SK-N-SH treated with all-trans-retinoic acid at 6 μM for 48 hours (cell line): ENCODE data around the gene CETN3.
"Not testable (repeated sequence)": the region's sequence is repeated elsewhere in the genome, so short reads cannot be mapped to it uniquely, and the experiment has no call there.

ENCODE experiments used
- ATAC-seq: fragments of 200-7000 bp; cut with Tn5 transposase; 3 replicates; pipeline ENCODE4 v1.9.1; 2020; ENCODE audit warnings: mild to moderate bottlenecking, moderate library complexity
- ARNTL ChIP-seq: fragments of 450-650 bp; formaldehyde crosslinking; IDR thresholded peaks from 2 replicates; pipeline ENCODE4 v1.5.0; 2020; ENCODE audit warnings: low read depth, mild to moderate bottlenecking, moderate library complexity, borderline replicate concordance
- BACH2 ChIP-seq: fragments of 250-450 bp; sonication (Bioruptor Pico); IDR thresholded peaks from 2 replicates; pipeline ENCODE4 v1.9.0; 2021; ENCODE audit warnings: mild to moderate bottlenecking, borderline replicate concordance
- CREB5 ChIP-seq: fragments of 250-450 bp; sonication (Bioruptor Pico); IDR thresholded peaks from 2 replicates; pipeline ENCODE4 v1.5.1; 2020; ENCODE audit warnings: low read depth, mild to moderate bottlenecking, moderate library complexity
- CSDC2 ChIP-seq: fragments of 250-450 bp; sonication (Bioruptor Pico); IDR thresholded peaks from 2 replicates; pipeline ENCODE4 v1.5.0; 2020; ENCODE audit warnings: mild to moderate bottlenecking, moderate library complexity
- CSRNP3 ChIP-seq: fragments of 250-450 bp; sonication (Bioruptor Pico); IDR thresholded peaks from 2 replicates; pipeline ENCODE4 v1.5.1; 2021; ENCODE audit warnings: mild to moderate bottlenecking, moderate library complexity
- ESRRG ChIP-seq: fragments of 250-450 bp; sonication (Bioruptor Pico); IDR thresholded peaks from 2 replicates; pipeline ENCODE4 v1.6.1; 2021; ENCODE audit warnings: mild to moderate bottlenecking
- ISL1 ChIP-seq: fragments of 250-450 bp; sonication (Bioruptor Pico); IDR thresholded peaks from 2 replicates; pipeline ENCODE4 v2.1.2; 2022; ENCODE audit warnings: mild to moderate bottlenecking, moderate library complexity
- OSR1 ChIP-seq: fragments of 250-450 bp; sonication (Bioruptor Pico); IDR thresholded peaks from 2 replicates; pipeline ENCODE4 v1.8.0; 2022; ENCODE audit warnings: moderate library complexity, mild to moderate bottlenecking, inconsistent platforms
- PATZ1 ChIP-seq: fragments of 250-450 bp; sonication (Bioruptor Pico); IDR thresholded peaks from 2 replicates; pipeline ENCODE4 v1.8.0; 2020; ENCODE audit warnings: mild to moderate bottlenecking, moderate library complexity, borderline replicate concordance
- POU6F1 ChIP-seq: fragments of 250-450 bp; sonication (Bioruptor Pico); IDR thresholded peaks from 2 replicates; pipeline ENCODE4 v1.8.0; 2021; ENCODE audit warnings: low read depth, mild to moderate bottlenecking, moderate library complexity, borderline replicate concordance
- RARB ChIP-seq: fragments of 250-450 bp; sonication (Bioruptor Pico); IDR thresholded peaks from 2 replicates; pipeline ENCODE4 v1.8.0; 2021; ENCODE audit warnings: mild to moderate bottlenecking, moderate library complexity
- ZFP3 ChIP-seq: fragments of 250-450 bp; sonication (Bioruptor Pico); IDR thresholded peaks from 2 replicates; pipeline ENCODE4 v1.5.0; 2020; ENCODE audit warnings: mild to moderate bottlenecking, moderate library complexity
- ZNF565 ChIP-seq: fragments of 450-650 bp; formaldehyde crosslinking; conservative IDR thresholded peaks from 2 replicates; pipeline ENCODE4 v1.5.0; 2020; ENCODE audit warnings: low read depth, mild to moderate bottlenecking, moderate library complexity
- ZNF70 ChIP-seq: fragments of 450-650 bp; formaldehyde crosslinking; IDR thresholded peaks from 2 replicates; pipeline ENCODE4 v1.5.0; 2020; ENCODE audit warnings: mild to moderate bottlenecking, moderate library complexity
- ZNF8 ChIP-seq: fragments of 450-650 bp; formaldehyde crosslinking; IDR thresholded peaks from 2 replicates; pipeline ENCODE4 v1.5.0; 2020; ENCODE audit warnings: mild to moderate bottlenecking, moderate library complexity

Gene CETN3

GRCh38 chr5:90386099-90386710 is 23.4 kb downstream of the CETN3 start:
- ATAC-seq, result no peak
- TF ChIP-seq CREB5 (CRISPR knock-in tag), result no peak

- ATAC-seq, result no peak
- TF ChIP-seq ZNF8 (no peak), PATZ1 (CRISPR knock-in tag) (no peak)
Measured at GRCh38 chr5:90384389-90384788, 25.2 kb downstream of the CETN3 start.

- ATAC-seq, result no peak
- TF ChIP-seq CSDC2 (CRISPR knock-in tag) (no peak), CREB5 (CRISPR knock-in tag) (no peak)
Measured at GRCh38 chr5:90383903-90384302, 25.7 kb downstream of the CETN3 start.

GRCh38 chr5:90381213-90381929 is 28.2 kb downstream of the CETN3 start:
- TF ChIP-seq ISL1 (CRISPR knock-in tag) (peak; percentile 41; the same call in 1 of the 2 replicates), ZNF70 (CRISPR knock-in tag) (no peak), RARB (no peak)
- no peak for ATAC-seq

- ATAC-seq, result no peak
- TF ChIP-seq ZFP3 (CRISPR knock-in tag) (no peak), PATZ1 (CRISPR knock-in tag) (no peak), BACH2 (CRISPR knock-in tag) (no peak), ESRRG (CRISPR knock-in tag) (no peak), ARNTL (CRISPR knock-in tag) (no peak)
Measured at GRCh38 chr5:90379652-90380051, 29.9 kb downstream of the CETN3 start.

- no peak for TF ChIP-seq CSRNP3
- no peak for TF ChIP-seq ZNF565 (CRISPR knock-in tag)
- no peak for TF ChIP-seq POU6F1 (CRISPR knock-in tag)
- TF ChIP-seq OSR1 (CRISPR knock-in tag), result no peak
- no peak for ATAC-seq
Measured at GRCh38 chr5:90378752-90379151, 30.8 kb downstream of the CETN3 start.

- ATAC-seq, result not testable (repeated sequence)
Measured at GRCh38 chr5:90371269-90371668, 38.3 kb downstream of the CETN3 start.
